Activated naive CD4-positive, alpha-beta T cell treated with anti-CD3 and anti-CD28 coated beads, Interleukin-2, amount 10 ng/mL, durations not matched to agents 7 days and 5 days (primary cell): ENCODE measurements around the gene GOLT1A.

Experiments
- CTCF ChIA-PET: fragments of 350-600 bp; sonication (Branson Sonifier 250); formaldehyde crosslinking; loops from one replicate; lab custom pipeline; 2021; ENCODE audit warnings: antibody characterized with exemption; lab: Charles Lee
- DNase-seq: peaks from one replicate; pipeline ENCODE4 v3.0.0-alpha.2; 2020
- H3K27ac Mint-ChIP-seq: one replicate; pipeline ENCODE4 v1.8.0; 2021; ENCODE audit warnings: mild to moderate bottlenecking, moderate library complexity, mixed read lengths
- H3K27me3 Mint-ChIP-seq: one replicate; pipeline ENCODE4 v1.8.0; 2021; ENCODE audit warnings: mild to moderate bottlenecking, mixed read lengths
- H3K36me3 Mint-ChIP-seq: one replicate; pipeline ENCODE4 v1.8.0; 2021; ENCODE audit warnings: mixed read lengths
- H3K4me1 Mint-ChIP-seq: one replicate; pipeline ENCODE4 v1.8.0; 2021; ENCODE audit warnings: mixed read lengths
- H3K4me3 Mint-ChIP-seq: one replicate; pipeline ENCODE4 v1.8.0; 2021; ENCODE audit warnings: mild to moderate bottlenecking, moderate library complexity, mixed read lengths
- H3K9me3 Mint-ChIP-seq: one replicate; pipeline ENCODE4 v1.8.0; 2021; ENCODE audit warnings: mixed read lengths

Gene GOLT1A

GRCh38 chr1:204188959-204189639, 24.7 kb downstream of the GOLT1A start:
- Mint-ChIP-seq H3K27ac (no peak overlapping the region), H3K4me1 (peaks cover 7% of the 10 kb centered on the region), H3K36me3 (no peaks in the 10 kb centered on the region), H3K4me3 (no peak overlapping the region), H3K9me3 (no peaks in the 10 kb centered on the region), H3K27me3 (peaks cover 97% of the 10 kb centered on the region)
- CTCF ChIA-PET: interaction anchor here (1.2 to 1.9 kb wide), 4 partner anchors 17 to 175 kb away, joined by 3 to 6 read pairs (median 6); no protein-coding TSS in a partner anchor
- DNase-seq: no peak

GRCh38 chr1:204186597-204186996, 27.2 kb downstream of the GOLT1A start:
- DNase-seq: no peak
- H3K27me3 Mint-ChIP-seq: peaks cover 76% of the 10 kb centered on the region
- no peak overlapping the region for H3K27ac Mint-ChIP-seq
- H3K9me3 Mint-ChIP-seq: no peaks in the 10 kb centered on the region
- peaks cover 7% of the 10 kb centered on the region for H3K4me1 Mint-ChIP-seq
- no peaks in the 10 kb centered on the region for H3K36me3 Mint-ChIP-seq
- H3K4me3 Mint-ChIP-seq: no peak overlapping the region
- CTCF ChIA-PET: no interaction called here

- no peak overlapping the region for H3K4me3 Mint-ChIP-seq
- H3K27me3 Mint-ChIP-seq: peaks cover 42% of the 10 kb centered on the region
- no peak for DNase-seq
- no peak overlapping the region for H3K27ac Mint-ChIP-seq
- no peaks in the 10 kb centered on the region for H3K9me3 Mint-ChIP-seq
- no peaks in the 10 kb centered on the region for H3K4me1 Mint-ChIP-seq
- H3K36me3 Mint-ChIP-seq: no peaks in the 10 kb centered on the region
- CTCF ChIA-PET: no interaction called here
Observed at GRCh38 chr1:204181116-204181515, 32.7 kb downstream of the GOLT1A start.

DNA sequence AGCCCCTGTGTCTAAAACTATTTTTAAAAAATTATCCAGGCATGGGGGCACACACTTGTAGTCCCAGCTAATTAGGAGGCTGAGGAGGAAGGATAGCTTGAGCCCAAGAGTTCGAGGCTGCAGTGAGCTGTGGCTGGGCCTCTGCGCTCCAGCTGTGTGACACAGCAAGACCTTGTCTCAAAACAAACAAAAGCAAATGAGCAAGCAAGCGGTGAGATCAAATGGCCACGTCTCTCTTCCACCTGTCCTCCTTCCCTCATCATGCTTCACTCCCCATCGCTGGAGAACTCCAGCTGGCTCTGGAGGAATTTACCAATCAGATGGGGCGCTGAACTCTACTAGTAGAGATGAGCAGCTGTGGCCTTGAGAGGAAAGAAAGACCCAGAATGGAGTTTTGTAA, 33.7 kb downstream of the GOLT1A start:
- Mint-ChIP-seq H3K36me3 (no peaks in the 10 kb centered on the region), H3K4me3 (no peak overlapping the region), H3K27ac (no peak overlapping the region), H3K4me1 (no peaks in the 10 kb centered on the region), H3K9me3 (no peaks in the 10 kb centered on the region), H3K27me3 (peaks cover 34% of the 10 kb centered on the region)
- DNase-seq: no peak
- CTCF ChIA-PET: interaction anchor here (1.0 to 1.3 kb wide), 4 partner anchors 13 to 627 kb away, joined by 3 to 5 read pairs (median 3); partner anchors contain the start of gene GOLT1A

- peaks cover 1% of the 10 kb centered on the region for H3K9me3 Mint-ChIP-seq
- CTCF ChIA-PET: interaction anchor here (1.1 kb wide), 1 partner anchor 36 kb away, joined by 3 read pairs; the partner anchor contains the start of gene GOLT1A
- H3K4me1 Mint-ChIP-seq: no peaks in the 10 kb centered on the region
- H3K27ac Mint-ChIP-seq: no peak overlapping the region
- DNase-seq: no peak
- no peak overlapping the region for H3K4me3 Mint-ChIP-seq
- no peaks in the 10 kb centered on the region for H3K36me3 Mint-ChIP-seq
- peaks cover 21% of the 10 kb centered on the region for H3K27me3 Mint-ChIP-seq
Observed at GRCh38 chr1:204178487-204179281, 35.1 kb downstream of the GOLT1A start.

DNA sequence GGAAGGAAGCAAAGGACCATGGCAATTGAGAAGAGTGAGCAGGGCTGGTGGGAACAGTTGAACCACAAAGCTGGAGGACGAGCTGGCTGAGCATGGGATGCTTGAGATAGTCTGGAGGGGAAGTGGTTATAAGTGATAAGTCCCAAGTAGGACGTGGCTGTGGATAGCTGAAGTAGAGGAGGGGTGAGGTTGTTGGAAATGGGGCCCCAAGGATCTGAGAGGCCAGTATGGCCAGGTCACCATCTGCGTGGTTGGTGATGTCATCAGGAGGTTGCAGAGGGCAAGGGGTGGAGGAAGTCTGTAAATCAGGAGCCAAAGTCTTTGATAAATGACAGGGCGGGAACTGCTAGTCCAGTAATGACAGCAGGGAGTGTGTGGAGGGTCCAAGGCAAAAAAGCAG, 36.7 kb downstream of the GOLT1A start:
- DNase-seq: no peak
- H3K36me3 Mint-ChIP-seq: no peaks in the 10 kb centered on the region
- peaks cover 24% of the 10 kb centered on the region for H3K27me3 Mint-ChIP-seq
- H3K4me3 Mint-ChIP-seq: no peak overlapping the region
- peaks cover 8% of the 10 kb centered on the region for H3K9me3 Mint-ChIP-seq
- H3K4me1 Mint-ChIP-seq: no peaks in the 10 kb centered on the region
- no peak overlapping the region for H3K27ac Mint-ChIP-seq
- CTCF ChIA-PET: interaction anchor here (0.6 to 1.9 kb wide), 2 partner anchors 15 to 30 kb away, joined by 3 to 6 read pairs; no protein-coding TSS in a partner anchor

DNA sequence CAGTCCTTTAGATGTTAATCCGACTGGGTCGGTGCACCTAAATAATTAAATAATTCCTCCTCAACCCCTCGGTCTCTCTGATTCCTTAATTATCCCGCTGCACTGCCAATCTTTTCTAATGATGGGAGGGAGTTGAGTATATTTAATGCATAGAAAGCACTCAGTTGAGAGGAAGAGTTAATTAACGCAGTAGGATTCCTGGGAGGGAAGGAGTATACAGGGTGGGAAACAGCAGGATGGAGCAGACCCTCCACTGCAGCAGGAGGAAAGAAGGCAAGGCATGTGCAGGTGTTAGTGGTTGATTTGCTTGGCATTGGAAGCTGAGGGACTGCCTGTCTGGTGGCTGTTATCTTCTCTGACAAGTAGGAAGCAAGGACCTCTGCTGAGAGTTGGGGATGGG, 37.7 kb downstream of the GOLT1A start:
- Mint-ChIP-seq H3K9me3 (peaks cover 14% of the 10 kb centered on the region), H3K36me3 (no peaks in the 10 kb centered on the region), H3K4me1 (no peaks in the 10 kb centered on the region), H3K27me3 (peaks cover 24% of the 10 kb centered on the region), H3K4me3 (no peak overlapping the region), H3K27ac (no peak overlapping the region)
- DNase-seq: no peak
- CTCF ChIA-PET: no interaction called here

DNA sequence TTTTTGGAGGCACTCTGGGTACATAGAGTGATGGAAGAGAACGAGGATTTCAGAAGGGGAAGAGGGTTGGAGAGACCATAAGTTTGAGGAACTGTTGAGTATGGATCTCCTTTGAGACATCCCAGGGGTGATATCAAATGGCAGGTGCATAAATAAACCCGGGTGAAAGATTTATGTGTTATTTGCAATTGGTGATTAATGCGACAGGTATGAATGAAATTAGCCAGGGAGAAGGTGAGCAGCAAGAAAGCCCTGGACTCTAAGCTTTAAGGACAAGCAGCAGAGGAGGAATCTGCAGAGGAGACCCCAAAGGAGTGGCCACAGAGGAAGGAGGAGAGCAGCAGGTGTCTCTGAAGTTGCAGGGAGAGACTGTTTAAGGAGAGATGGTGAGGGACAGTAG, 38.8 kb downstream of the GOLT1A start:
- peaks cover 25% of the 10 kb centered on the region for H3K9me3 Mint-ChIP-seq
- no peak overlapping the region for H3K4me3 Mint-ChIP-seq
- H3K4me1 Mint-ChIP-seq: no peaks in the 10 kb centered on the region
- no peak for DNase-seq
- H3K27ac Mint-ChIP-seq: no peak overlapping the region
- H3K27me3 Mint-ChIP-seq: peaks cover 17% of the 10 kb centered on the region
- CTCF ChIA-PET: interaction anchor here (0.8 kb wide), 1 partner anchor 31 kb away, joined by 4 read pairs; no protein-coding TSS in a partner anchor
- H3K36me3 Mint-ChIP-seq: no peaks in the 10 kb centered on the region

DNA sequence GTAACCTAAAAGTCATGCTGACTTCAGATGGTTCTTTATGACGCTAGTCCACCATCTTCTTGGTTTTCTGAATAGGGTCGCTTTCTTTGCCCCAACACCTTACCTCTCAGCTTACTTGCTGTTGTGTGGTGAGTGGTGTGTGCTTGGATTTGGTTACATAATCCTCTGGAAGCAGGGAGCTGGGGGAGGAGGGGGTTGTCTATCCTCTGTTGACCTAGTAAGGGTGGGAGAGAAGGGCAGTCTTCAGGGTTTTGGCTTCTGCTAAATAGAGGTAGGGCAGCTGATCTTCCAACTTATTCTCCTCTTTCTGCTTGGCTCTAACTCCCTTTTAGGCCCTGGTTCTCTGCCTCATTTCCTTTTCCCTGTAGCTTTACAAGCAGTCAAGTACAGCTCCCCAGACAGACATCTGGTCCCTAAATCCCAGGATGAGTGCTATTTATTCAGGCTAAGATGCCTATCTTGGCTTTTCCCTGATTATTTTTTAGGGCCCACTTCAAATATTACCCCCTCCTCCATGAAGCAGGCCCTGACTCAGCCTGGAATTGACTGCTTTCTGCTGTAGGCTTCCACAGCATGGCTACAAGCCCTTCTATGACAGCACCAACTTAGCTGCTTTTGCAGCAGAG, 41.3 kb downstream of the GOLT1A start:
- H3K4me3 Mint-ChIP-seq: no peak overlapping the region
- CTCF ChIA-PET: interaction anchor here (0.6 to 1.0 kb wide), 2 partner anchors 9 to 191 kb away, joined by 3 read pairs; no protein-coding TSS in a partner anchor

DNA sequence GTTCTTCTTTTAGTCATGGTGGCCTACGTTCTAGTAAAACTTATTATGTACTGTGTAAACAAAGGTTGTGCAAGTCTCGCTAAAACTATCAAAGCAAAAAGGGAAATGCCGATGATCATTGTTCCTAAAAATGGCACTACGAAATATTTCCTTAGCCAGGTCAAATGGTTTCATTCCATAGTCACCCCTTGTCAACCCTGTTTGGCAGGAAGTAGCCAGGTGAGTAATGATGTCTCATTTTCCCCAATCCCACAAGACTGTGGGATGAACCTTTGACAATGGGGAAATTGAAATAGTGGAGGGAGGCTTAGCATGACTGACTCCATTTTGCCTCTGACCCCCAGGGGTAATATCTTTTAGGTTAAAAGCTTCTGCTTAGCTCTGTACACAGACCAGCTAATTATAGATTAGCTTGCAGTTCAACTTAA, 42.0 kb downstream of the GOLT1A start:
- CTCF ChIA-PET: no interaction called here
- peaks cover 46% of the 10 kb centered on the region for H3K9me3 Mint-ChIP-seq

More for the DNA sequence above, 41.3 kb downstream of the GOLT1A start:
- Mint-ChIP-seq H3K27me3 (peaks cover 4% of the 10 kb centered on the region), H3K36me3 (no peaks in the 10 kb centered on the region), H3K4me1 (no peaks in the 10 kb centered on the region), H3K9me3 (peaks cover 41% of the 10 kb centered on the region), H3K27ac (no peak overlapping the region)
- no peak for DNase-seq

DNA sequence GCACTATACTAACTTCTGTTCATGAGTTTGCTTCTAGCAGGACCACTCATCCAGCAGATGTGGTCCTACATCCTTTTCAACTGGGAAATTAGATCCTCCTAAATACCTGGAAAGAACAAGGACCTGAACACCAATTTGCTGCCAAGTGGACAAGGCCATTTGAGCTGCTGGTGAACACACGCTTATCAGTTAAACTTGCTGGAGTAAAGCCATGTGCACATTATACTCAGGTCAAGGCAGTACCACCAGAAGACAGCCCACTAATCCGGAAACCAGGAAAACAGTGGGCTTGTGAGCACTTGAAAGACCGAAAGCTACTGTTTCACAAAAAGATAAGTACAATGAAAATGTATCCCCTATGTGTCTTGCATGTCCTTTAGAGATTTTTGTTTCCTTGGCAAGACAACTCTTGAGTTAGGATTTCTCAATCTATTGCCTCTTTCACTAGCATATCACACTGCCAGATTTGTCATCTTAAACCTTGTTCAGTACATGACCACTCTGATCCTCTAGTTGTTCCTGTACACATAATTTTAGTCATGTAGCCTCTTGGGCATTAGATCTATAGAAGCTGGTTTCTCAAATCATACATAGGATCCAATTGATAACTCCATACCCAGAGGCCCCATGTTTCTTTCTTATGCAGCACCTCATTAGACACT, 43.2 kb downstream of the GOLT1A start:
- CTCF ChIA-PET: no interaction called here
- H3K4me1 Mint-ChIP-seq: no peaks in the 10 kb centered on the region
- H3K9me3 Mint-ChIP-seq: peaks cover 46% of the 10 kb centered on the region
- no peak overlapping the region for H3K4me3 Mint-ChIP-seq
- DNase-seq: no peak
- no peaks in the 10 kb centered on the region for H3K36me3 Mint-ChIP-seq
- H3K27ac Mint-ChIP-seq: no peak overlapping the region
- peaks cover 10% of the 10 kb centered on the region for H3K27me3 Mint-ChIP-seq

More for the DNA sequence above, 42.0 kb downstream of the GOLT1A start:
- no peak overlapping the region for H3K4me3 Mint-ChIP-seq
- no peaks in the 10 kb centered on the region for H3K4me1 Mint-ChIP-seq
- no peaks in the 10 kb centered on the region for H3K36me3 Mint-ChIP-seq
- no peak overlapping the region for H3K27ac Mint-ChIP-seq
- DNase-seq: no peak
- peaks cover 4% of the 10 kb centered on the region for H3K27me3 Mint-ChIP-seq

DNA sequence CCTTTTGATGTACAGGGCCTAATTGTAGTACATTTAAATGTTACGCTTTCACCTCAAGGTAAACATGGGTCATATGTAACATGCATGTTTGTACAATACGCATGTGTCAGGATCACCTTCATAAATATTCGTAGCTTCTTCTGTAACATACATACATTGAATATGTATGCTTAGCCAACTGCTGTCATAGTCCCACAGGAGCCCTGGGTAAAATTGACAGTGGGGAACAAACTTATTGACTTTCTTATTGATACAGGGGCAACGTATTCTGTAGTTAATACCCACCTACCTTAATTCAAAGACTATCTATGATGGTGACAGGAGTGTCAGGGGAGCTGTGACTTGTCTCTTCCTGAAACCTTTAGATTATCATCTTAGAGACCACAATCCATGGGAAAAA, 43.9 kb downstream of the GOLT1A start:
- Mint-ChIP-seq H3K27me3 (peaks cover 10% of the 10 kb centered on the region), H3K36me3 (no peaks in the 10 kb centered on the region), H3K9me3 (peaks cover 46% of the 10 kb centered on the region), H3K4me1 (no peaks in the 10 kb centered on the region), H3K4me3 (no peak overlapping the region), H3K27ac (no peak overlapping the region)
- CTCF ChIA-PET: interaction anchor here (0.8 kb wide), 1 partner anchor 229 kb away, joined by 3 read pairs; no protein-coding TSS in a partner anchor
- no peak for DNase-seq

DNA sequence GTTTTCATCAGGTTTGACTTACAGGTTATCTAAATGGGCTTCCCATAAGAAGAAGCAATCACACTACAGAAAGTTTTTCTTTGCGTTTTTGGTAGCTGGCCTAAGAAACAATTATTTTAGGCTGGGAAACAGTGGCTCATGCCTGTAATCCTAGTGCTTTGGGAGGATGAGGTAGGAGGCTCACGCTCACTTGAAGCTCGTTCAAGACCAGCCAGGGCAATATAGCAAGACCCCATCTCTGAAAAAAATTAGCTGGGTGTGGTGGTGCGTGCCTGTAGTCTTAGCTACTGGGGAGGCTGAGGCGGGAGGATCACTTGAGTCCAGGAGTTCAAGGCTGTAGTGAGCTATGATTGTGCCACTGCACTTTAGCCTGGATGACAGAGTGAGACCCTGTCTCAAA, 46.1 kb downstream of the GOLT1A start:
- Mint-ChIP-seq H3K36me3 (no peaks in the 10 kb centered on the region), H3K4me1 (no peaks in the 10 kb centered on the region)

More for the DNA sequence above, 46.1 kb downstream of the GOLT1A start:
- Mint-ChIP-seq H3K9me3 (peaks cover 41% of the 10 kb centered on the region), H3K27me3 (peaks cover 8% of the 10 kb centered on the region), H3K4me3 (no peak overlapping the region), H3K27ac (no peak overlapping the region)
- CTCF ChIA-PET: interaction anchor here (1.1 to 9.7 kb wide), 4 partner anchors 13 to 231 kb away, joined by 3 to 88 read pairs (median 4); no protein-coding TSS in a partner anchor
- DNase-seq: no peak
